HG03135 (cell line): Measurements from ENCODE around the gene TMEM240.
A peak's percentile ranks its signal among the peaks of the same experiment; 100 is the strongest.
"Not testable (repeated sequence)": the region's sequence is repeated elsewhere in the genome, so short reads cannot be mapped to it uniquely, and the experiment has no call there.

Experiments used
- ATAC-seq: cut with Tn5 transposase; IDR thresholded peaks from one replicate; pipeline ENCODE4 v1.9.1; 2021; ENCODE audit warnings: mild to moderate bottlenecking, moderate library complexity; ENCODE audit not compliant: unreplicated experiment

TMEM240 gene

GRCh38 chr1:1527092-1527816 lies 13.2 kb downstream of the TMEM240 start:
- no peak for ATAC-seq

- not testable (repeated sequence) for ATAC-seq
These were observed 13.9 kb downstream of the TMEM240 start for GRCh38 chr1:1526476-1526875.

DNA sequence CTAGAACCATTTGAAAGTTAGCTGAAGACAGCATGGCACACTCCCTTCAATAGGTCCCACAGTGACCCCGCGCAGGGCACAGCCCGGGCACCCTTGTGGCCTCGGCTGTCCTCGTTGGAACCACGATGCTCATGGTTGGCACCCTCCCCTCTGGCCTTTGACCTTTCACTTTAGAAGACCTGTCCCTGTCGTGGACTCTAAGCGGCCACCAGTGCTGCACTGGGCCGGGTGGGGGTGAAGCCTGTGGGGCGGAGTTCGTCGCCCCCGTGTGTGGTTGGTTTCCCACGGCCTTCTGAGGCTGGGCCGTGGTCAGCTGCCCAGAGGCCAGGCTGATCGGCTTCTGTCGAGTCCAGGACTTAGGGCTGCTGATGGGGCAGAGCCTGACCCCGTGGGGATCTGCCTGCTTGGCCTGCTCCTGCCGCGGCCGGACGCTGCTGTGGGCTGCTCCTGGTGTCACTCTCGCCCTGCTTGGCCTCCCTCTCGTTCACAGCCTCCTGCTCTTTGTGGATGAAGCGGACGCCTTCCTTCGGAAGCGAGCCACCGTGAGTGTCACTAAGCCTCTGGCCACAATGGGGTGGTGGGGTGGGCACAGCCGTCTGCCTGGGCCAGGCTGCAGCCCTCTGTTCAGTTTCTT lies 15.6 kb downstream of the TMEM240 start:
- not testable (repeated sequence) for ATAC-seq

DNA sequence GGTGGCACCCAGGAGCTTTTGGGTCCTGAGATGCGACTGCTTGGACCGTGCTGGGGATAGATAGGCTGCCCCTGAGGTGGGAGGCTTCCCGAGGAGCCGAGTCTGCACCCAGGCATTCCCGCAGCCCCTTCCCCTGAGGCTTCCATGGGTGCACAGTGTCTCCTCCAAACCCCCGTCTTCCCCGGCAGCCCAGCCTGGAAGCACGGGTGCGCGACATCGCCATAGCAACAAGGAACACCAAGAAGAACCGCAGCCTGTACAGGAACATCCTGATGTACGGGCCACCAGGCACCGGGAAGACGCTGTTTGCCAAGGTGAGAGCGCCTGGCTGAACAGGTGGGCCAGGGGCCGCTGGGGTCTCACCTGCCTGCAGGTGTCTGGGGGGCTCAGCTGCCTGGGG lies 16.8 kb downstream of the TMEM240 start:
- ATAC-seq: not testable (repeated sequence)

DNA sequence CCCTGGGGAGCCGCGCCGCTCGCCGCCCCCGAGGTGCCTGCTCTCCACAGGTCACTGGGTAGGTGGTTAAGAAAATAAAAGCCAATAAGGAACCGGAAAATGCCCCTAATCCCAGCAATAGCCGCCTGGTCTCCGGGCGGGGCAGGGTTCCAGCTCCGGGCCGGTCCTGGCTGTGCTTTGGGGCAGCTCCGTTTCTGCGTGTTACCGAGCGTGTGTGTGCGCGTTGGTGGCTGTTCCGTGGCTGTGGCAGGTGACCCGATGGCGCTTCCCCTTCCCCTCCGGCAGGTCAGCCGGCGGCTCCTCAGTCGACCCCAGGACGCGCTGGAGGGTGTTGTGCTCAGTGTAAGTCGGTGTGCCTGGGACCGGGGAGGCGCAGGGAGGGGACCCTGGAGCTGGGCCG lies 17.2 kb downstream of the TMEM240 start:
- ATAC-seq: not testable (repeated sequence)

DNA sequence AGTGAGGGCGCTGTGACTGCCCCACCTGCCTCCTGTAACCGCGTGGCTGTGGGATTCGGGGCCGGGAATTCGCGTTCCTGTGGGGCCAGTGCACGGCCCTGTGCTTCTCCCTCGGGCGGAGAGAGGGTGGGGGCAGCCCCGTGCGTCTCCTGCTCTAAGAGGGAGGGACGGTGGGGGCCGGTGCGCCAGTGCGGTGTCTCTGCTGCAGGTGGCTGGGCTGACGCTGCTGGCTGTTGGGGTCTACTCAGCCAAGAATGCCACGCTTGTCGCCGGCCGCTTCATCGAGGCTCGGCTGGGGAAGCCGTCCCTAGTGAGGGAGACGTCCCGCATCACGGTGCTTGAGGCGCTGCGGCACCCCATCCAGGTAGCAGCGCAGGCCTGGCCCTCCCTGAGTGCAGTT lies 17.9 kb downstream of the TMEM240 start:
- ATAC-seq: not testable (repeated sequence)

DNA sequence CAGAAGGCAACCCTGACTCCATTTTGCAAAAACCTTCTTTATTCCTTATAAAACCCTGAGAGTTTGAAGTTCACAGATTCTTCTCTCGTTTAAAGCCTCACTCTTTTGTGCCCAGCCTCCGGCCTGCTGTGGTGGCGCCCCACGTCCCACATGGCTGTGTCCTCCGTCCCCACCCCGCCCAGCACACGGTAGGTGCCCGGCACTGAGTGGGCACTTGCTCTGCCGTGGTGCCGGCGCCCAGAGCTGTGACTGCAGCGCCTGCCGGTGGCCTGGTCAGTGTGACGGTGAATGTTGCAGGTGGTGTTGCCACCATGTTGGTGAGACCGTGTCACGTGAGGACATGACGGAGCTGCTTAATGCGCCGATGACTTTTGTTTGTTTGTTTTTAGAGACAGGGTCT lies 19.1 kb downstream of the TMEM240 start:
- no peak for ATAC-seq

DNA sequence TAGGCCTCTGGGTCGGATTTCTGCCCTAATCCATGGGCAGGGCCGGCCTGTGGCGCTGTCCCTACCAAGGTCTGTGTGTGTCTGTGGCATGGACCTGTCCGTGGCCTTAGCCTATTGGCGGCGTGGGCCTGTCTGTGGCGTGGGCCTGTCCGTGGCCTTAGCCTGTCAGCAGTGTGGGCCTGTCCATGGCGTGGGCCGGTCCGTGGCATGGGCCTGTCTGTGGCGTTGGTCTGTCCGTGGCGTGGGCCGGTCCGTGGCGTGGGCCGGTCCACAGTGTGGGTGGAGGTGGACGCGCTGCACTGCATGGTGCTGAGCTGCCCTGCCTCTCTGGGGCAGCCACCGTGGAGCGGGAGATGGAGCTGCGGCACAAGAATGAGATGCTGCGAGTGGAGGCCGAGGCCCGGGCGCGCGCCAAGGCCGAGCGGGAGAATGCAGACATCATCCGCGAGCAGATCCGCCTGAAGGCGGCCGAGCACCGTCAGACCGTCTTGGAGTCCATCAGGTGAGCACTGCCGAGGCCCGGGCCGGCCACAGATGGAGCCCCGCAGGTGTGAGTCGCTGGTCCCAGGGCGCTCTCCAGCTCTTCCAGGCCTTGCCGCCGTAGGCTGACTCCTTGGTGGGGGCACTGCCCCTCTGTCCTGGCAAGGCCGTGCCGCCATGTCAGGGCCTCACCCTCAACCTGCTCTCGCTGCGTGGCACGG lies 20.5 kb downstream of the TMEM240 start:
- not testable (repeated sequence) for ATAC-seq

DNA sequence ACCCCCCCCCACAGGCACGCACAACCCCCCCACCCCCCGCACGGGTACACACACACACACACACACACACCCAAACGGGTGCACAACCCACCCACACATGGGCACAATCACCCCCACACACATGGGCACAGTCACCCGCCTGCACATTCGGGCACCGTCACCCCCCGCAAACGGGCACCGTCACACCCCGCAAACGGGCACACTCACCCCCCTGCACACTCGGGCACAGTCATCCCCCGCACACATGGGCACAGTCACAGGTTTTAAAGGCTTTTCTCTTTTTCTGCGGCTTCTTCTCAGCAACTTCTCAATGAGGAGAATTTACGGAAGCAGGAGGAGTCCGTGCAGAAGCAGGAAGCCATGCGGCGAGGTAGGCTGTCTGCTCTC lies 21.8 kb downstream of the TMEM240 start:
- not testable (repeated sequence) for ATAC-seq

DNA sequence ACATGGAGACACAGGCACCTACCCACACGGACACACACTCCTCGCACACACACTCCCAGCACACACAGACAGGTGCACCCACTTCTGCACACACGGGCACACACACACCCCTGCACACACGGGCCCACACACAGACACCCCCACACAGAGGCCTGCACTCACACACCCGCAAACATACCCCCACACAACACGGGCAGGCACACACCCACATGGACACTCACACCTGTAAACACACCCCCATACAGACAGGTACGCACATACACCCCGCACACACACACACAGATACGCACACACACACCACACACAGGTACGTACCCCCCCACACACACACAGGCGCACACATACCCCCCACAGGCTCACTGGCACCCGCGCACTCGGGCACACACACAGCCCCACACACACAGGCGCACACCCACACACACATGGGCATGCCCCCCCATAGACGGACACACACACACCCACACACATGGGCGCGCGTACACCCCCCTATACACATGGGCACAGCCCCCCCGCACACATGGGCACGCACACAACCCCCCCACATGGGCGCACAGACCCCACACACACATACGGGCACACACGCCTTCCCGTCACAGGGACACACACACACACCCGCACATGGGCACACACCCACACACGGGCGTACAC lies 22.3 kb downstream of the TMEM240 start:
- ATAC-seq: no peak

- not testable (repeated sequence) for ATAC-seq
These were observed 23.5 kb downstream of the TMEM240 start for GRCh38 chr1:1516923-1517322.

- not testable (repeated sequence) for ATAC-seq
These were observed 26.0 kb downstream of the TMEM240 start for GRCh38 chr1:1514376-1514775.

- ATAC-seq: not testable (repeated sequence)
These were observed 26.7 kb downstream of the TMEM240 start for GRCh38 chr1:1513675-1514074.

DNA sequence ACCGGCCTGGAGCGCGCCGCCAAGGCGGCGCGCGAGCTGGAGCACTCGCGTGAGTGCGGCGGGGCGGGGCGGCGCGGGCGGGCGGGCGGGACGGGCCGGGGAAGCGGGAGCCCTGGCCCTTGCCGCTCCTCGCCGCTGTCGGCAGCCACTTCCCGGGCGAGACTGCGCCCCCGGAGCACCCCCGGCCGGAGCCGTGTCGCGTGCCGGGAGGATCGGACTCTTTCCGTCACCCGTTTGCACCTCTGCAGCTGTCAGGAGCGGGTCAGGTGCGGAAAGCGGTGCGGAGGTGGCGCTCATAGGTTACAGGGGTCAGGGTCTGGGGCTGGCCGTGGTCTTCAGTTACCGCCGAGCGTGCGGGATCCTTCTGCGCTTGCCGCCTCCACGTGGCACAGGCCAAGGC lies 28.0 kb downstream of the TMEM240 start:
- ATAC-seq: peak; percentile 6

DNA sequence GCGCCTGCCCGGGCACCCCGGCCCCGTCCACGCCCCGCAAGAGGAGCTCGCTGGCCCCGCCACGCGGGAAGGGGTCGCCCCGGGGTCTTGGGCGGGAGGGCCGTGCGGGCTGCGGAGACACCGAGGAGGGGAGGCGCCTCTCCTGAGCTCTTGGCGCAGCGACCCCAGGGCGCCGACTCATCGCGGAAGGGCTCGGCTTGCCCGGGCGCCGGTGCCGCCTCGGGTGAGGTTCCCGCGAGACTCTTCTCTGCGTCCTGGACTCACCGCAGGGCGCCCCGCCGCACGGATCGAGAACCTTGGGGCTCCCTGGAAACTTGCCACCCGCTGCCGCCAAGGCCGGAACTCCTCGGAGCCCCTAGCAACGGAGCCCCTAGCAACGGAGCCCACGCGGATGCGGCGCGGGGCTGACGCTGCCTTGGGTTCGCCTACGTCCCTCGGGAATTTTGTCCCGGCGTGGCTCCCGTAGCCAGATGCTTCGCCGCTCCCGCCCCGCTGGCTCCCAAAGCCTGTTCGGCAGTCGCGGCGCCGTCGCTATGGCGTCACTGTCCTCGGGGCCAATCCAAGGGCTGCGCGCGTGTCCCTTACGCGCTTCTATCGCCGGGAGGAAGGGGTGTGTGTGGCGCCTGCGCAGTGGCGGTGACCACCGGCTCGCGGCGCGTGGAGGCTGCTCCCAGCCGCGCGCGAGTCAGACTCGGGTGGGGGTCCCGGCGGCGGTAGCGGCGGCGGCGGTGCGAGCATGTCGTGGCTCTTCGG lies 28.7 kb downstream of the TMEM240 start, which contains the start of gene ATAD3A:
Gene ATAD3A (plus strand): TSS at position 630 of the 753 bp plus-strand sequence. CDS start 107 bp downstream, at position 737.
- peak; percentile 88 for ATAC-seq

GRCh38 chr1:1510912-1511532 lies 29.4 kb downstream of the TMEM240 start:
- ATAC-seq: no peak

GRCh38 chr1:1509465-1509850 lies 31.0 kb downstream of the TMEM240 start:
- not testable (repeated sequence) for ATAC-seq

DNA sequence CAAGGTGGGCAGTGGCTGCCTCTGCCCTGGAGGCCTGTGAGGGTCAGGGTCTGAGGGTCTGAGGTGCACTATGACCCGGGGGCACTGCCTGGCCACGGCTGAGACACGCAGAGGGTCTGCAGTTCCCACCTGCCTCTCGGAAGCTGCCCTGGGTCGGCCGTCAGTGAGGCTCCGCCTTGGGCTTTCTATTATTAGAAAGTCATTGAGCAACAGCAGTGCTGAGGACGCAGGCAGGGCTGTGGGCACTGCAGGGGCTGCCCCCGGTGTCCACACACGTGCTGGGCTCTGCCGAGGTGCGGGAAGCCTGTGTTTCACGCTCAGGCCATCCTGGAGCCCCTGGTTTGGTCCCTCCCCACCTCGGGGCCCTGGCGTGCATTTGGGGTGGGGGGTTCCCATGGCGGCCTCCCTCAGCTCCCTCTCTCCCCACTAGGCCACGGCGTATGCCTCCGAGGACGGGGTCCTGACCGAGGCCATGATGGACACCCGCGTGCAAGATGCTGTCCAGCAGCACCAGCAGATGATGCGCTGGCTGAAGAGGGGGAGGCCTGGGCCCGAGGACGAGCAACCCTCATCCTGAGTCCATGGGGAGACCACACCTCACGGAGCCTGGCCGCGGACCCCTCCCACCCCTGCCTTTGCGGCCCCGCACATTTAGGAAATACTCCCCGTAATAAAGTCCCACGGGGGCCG lies 31.5 kb downstream of the TMEM240 start:
- not testable (repeated sequence) for ATAC-seq

GRCh38 chr1:1507305-1507704 lies 33.1 kb downstream of the TMEM240 start:
- no peak for ATAC-seq
